ENCODE data around the gene C5orf46.

C5orf46 gene

GRCh38 chr5:147918101-147918685 is 11.9 kb upstream of the C5orf46 start:
- H3K4me2 ChIP-seq (ENCODE audit: low read length), result no peak overlapping the region
- TF ChIP-seq CTCF (IDR thresholded peaks at IDR 0.05; ENCODE audit: low read depth, low read length) (no peak), EZH2phosphoT487 (IDR thresholded peaks at IDR 0.05; ENCODE audit: low read depth) (no peak)
- no peak overlapping the region for H3K4me3 ChIP-seq (ENCODE audit: low read length)
- H4K20me1 ChIP-seq (ENCODE audit: insufficient read depth, low read length), result no peaks in the 10 kb centered on the region
- H3K36me3 ChIP-seq (replicated peaks; ENCODE audit: low read depth, low read length), result no peaks in the 10 kb centered on the region
- H3K4me1 ChIP-seq (ENCODE audit: low read length), result peaks cover 7% of the 10 kb centered on the region
- H2AFZ ChIP-seq (ENCODE audit: low read depth, low read length), result no peak overlapping the region
- H3K27me3 ChIP-seq (ENCODE audit: low read depth, low read length), result peaks cover 6% of the 10 kb centered on the region; the same call in 1 of the 2 replicates
- no peak overlapping the region for H3K9ac ChIP-seq (ENCODE audit: low read length)
- H3K79me2 ChIP-seq (ENCODE audit: low read length), result no peaks in the 10 kb centered on the region
- no peak overlapping the region for H3K27ac ChIP-seq (ENCODE audit: low read length)
- H3K9me3 ChIP-seq (ENCODE audit: insufficient read depth, low read length), result no peaks in the 10 kb centered on the region

GRCh38 chr5:147913786-147914185 is 7.4 kb upstream of the C5orf46 start:
- Histone ChIP-seq H3K27me3 (ENCODE audit: low read depth, low read length) (peaks cover 10% of the 10 kb centered on the region; the same call in 1 of the 2 replicates), H3K4me1 (ENCODE audit: low read length) (peaks cover 7% of the 10 kb centered on the region), H3K27ac (ENCODE audit: low read length) (no peak overlapping the region), H3K36me3 (replicated peaks; ENCODE audit: low read depth, low read length) (no peaks in the 10 kb centered on the region), H3K9ac (ENCODE audit: low read length) (no peak overlapping the region), H3K9me3 (ENCODE audit: insufficient read depth, low read length) (no peaks in the 10 kb centered on the region), H3K4me2 (ENCODE audit: low read length) (no peak overlapping the region), H2AFZ (ENCODE audit: low read depth, low read length) (no peak overlapping the region), H4K20me1 (ENCODE audit: insufficient read depth, low read length) (no peaks in the 10 kb centered on the region), H3K79me2 (ENCODE audit: low read length) (no peaks in the 10 kb centered on the region), H3K4me3 (ENCODE audit: low read length) (no peak overlapping the region)
- no peak for TF ChIP-seq CTCF (IDR thresholded peaks at IDR 0.05; ENCODE audit: low read depth, low read length)
- no peak for TF ChIP-seq EZH2phosphoT487 (IDR thresholded peaks at IDR 0.05; ENCODE audit: low read depth)

GRCh38 chr5:147912011-147912410 is 5.7 kb upstream of the C5orf46 start:
- H3K27me3 ChIP-seq (ENCODE audit: low read depth, low read length), result peaks cover 8% of the 10 kb centered on the region; the same call in 1 of the 2 replicates
- no peaks in the 10 kb centered on the region for H3K9me3 ChIP-seq (ENCODE audit: insufficient read depth, low read length)
- H3K4me2 ChIP-seq (ENCODE audit: low read length), result no peak overlapping the region
- no peak overlapping the region for H3K4me3 ChIP-seq (ENCODE audit: low read length)
- no peaks in the 10 kb centered on the region for H3K79me2 ChIP-seq (ENCODE audit: low read length)
- no peak overlapping the region for H3K9ac ChIP-seq (ENCODE audit: low read length)
- no peak overlapping the region for H3K27ac ChIP-seq (ENCODE audit: low read length)
- no peak for TF ChIP-seq EZH2phosphoT487 (IDR thresholded peaks at IDR 0.05; ENCODE audit: low read depth)
- TF ChIP-seq CTCF (IDR thresholded peaks at IDR 0.05; ENCODE audit: low read depth, low read length), result no peak
- H3K36me3 ChIP-seq (replicated peaks; ENCODE audit: low read depth, low read length), result no peaks in the 10 kb centered on the region
- no peaks in the 10 kb centered on the region for H4K20me1 ChIP-seq (ENCODE audit: insufficient read depth, low read length)
- no peak overlapping the region for H2AFZ ChIP-seq (ENCODE audit: low read depth, low read length)
- peaks cover 7% of the 10 kb centered on the region for H3K4me1 ChIP-seq (ENCODE audit: low read length)

- Histone ChIP-seq H3K4me1 (ENCODE audit: low read length) (peaks cover 7% of the 10 kb centered on the region), H3K9ac (ENCODE audit: low read length) (no peak overlapping the region), H3K79me2 (ENCODE audit: low read length) (no peaks in the 10 kb centered on the region), H4K20me1 (ENCODE audit: insufficient read depth, low read length) (no peaks in the 10 kb centered on the region), H3K4me2 (ENCODE audit: low read length) (no peak overlapping the region), H3K27me3 (ENCODE audit: low read depth, low read length) (0 out of 2 replicates have a peak, but pooled peaks cover 5% of the 10 kb centered on the region), H3K27ac (ENCODE audit: low read length) (no peak overlapping the region), H3K9me3 (ENCODE audit: insufficient read depth, low read length) (no peaks in the 10 kb centered on the region), H3K36me3 (replicated peaks; ENCODE audit: low read depth, low read length) (no peaks in the 10 kb centered on the region), H2AFZ (ENCODE audit: low read depth, low read length) (no peak overlapping the region), H3K4me3 (ENCODE audit: low read length) (no peak overlapping the region)
- TF ChIP-seq CTCF (IDR thresholded peaks at IDR 0.05; ENCODE audit: low read depth, low read length) (no peak), EZH2phosphoT487 (IDR thresholded peaks at IDR 0.05; ENCODE audit: low read depth) (no peak)
Measured at GRCh38 chr5:147911427-147911826, 5.1 kb upstream of the C5orf46 start.

Data from OCI-LY3 (cell line).